Stimulated activated CD4-positive, alpha-beta T cell treated with anti-CD3 and anti-CD28 coated beads, Interleukin-2, amount 100 ng/mL, for 48 hours (primary cell): Measurements from ENCODE around the gene TYW1.
"Not testable (repeated sequence)": the region's sequence is repeated elsewhere in the genome, so short reads cannot be mapped to it uniquely, and the experiment has no call there.

Experiments used
- DNase-seq, 2 donors: peaks; one replicate each; pipeline ENCODE4 v3.0.0-alpha.2; 2020

The TYW1 gene

GRCh38 chr7:66995050-66995776 is 1.4 kb upstream of the TYW1 start, which contains the start of gene SBDS:
Gene SBDS (minus strand): TSS chr7:66995586. CDS start chr7:66995417, 169 bp downstream.
- DNase-seq, result peak; percentile 81 to 89

- DNase-seq, result not testable (repeated sequence)
These were observed 4.1 kb downstream of the TYW1 start for GRCh38 chr7:67000601-67001258.

GRCh38 chr7:67004145-67004544 is 7.5 kb downstream of the TYW1 start:
- not testable (repeated sequence) for DNase-seq

- DNase-seq, result no peak
These were observed 10.3 kb downstream of the TYW1 start for GRCh38 chr7:67006965-67007364.

GRCh38 chr7:67008260-67008659 is 11.6 kb downstream of the TYW1 start:
- DNase-seq, result no peak

- DNase-seq, result not testable (repeated sequence)
These were observed 13.0 kb downstream of the TYW1 start for GRCh38 chr7:67009677-67010076.

- not testable (repeated sequence) for DNase-seq
These were observed 17.5 kb downstream of the TYW1 start for GRCh38 chr7:67014076-67014622.

GRCh38 chr7:67017971-67018370 is 21.3 kb downstream of the TYW1 start:
- DNase-seq, result not testable (repeated sequence)

GRCh38 chr7:67018940-67019339 is 22.3 kb downstream of the TYW1 start:
- no peak for DNase-seq

GRCh38 chr7:67019562-67020390 is 23.1 kb downstream of the TYW1 start:
- DNase-seq, result no peak

GRCh38 chr7:67021260-67021659 is 24.6 kb downstream of the TYW1 start:
- DNase-seq, result no peak

GRCh38 chr7:67022511-67022910 is 25.9 kb downstream of the TYW1 start:
- DNase-seq, result no peak

- not testable (repeated sequence) for DNase-seq
These were observed 28.8 kb downstream of the TYW1 start for GRCh38 chr7:67025459-67025858.

GRCh38 chr7:67031685-67032084 is 35.1 kb downstream of the TYW1 start:
- DNase-seq, result not testable (repeated sequence)

- no peak for DNase-seq
These were observed 36.6 kb downstream of the TYW1 start for GRCh38 chr7:67033251-67033650.

GRCh38 chr7:67036432-67037395 is 40.1 kb downstream of the TYW1 start:
- DNase-seq, result not testable (repeated sequence)

GRCh38 chr7:67040832-67041231 is 44.2 kb downstream of the TYW1 start:
- not testable (repeated sequence) for DNase-seq

GRCh38 chr7:67042781-67043558 is 46.3 kb downstream of the TYW1 start:
- DNase-seq, result not testable (repeated sequence)

GRCh38 chr7:67043559-67043930 is 46.9 kb downstream of the TYW1 start:
- DNase-seq, result not testable (repeated sequence)

GRCh38 chr7:67045496-67045995 is 48.9 kb downstream of the TYW1 start:
- no peak for DNase-seq

- DNase-seq, result not testable (repeated sequence)
These were observed 50.2 kb downstream of the TYW1 start for GRCh38 chr7:67046819-67047218.
